GM21737 (cell line): ENCODE measurements around the gene SETDB1.

Experiments used
- ATAC-seq: cut with Tn5 transposase; IDR thresholded peaks from one replicate; pipeline ENCODE4 v1.9.1; 2021; ENCODE audit warnings: mild to moderate bottlenecking, moderate library complexity; ENCODE audit not compliant: unreplicated experiment

SETDB1 gene

GRCh38 chr1:151000408-151000807, 74.2 kb downstream of the SETDB1 start:
- ATAC-seq = no peak

DNA sequence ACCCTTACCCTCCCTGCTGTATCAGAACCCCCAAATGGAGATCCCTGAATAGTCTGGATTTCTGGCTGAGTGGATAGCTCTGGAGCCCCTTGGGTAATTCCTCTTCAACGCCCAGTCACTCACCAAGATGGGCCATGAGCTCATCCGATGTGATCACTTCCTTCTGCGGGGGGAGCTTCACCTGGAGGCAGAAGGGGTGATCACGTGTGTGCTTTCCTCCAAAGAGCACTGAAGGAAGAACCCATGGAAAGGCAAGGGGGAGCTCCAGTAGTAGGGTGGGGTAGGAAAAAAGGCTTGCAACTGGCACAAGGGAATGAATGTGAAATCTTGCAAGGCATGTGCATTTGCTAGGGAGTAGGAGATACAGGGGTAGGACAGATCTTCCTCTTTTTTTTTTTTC, 75.4 kb downstream of the SETDB1 start:
- ATAC-seq = no peak

GRCh38 chr1:151002051-151002450, 75.9 kb downstream of the SETDB1 start:
- ATAC-seq = no peak

- ATAC-seq = no peak
Measured at GRCh38 chr1:151002611-151003010, 76.4 kb downstream of the SETDB1 start.

DNA sequence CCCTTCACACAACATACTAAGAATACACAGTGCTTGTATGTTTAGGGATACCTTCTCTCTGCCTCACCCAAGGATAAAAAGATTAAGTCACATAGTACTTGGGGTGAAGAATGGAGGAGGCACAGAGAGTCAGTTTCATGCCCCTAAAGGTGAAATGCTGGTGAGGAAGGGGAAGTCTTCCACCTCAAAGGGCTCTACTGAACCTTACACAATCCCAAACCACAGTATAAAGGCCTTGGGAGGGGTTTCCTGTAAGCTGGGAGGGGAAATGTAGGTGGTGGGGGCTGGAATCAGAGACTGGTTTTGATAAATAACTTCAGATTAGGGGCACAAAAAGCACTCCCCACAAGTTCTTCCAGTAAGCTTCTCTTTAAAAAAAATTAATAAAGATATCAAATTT, 77.0 kb downstream of the SETDB1 start:
- ATAC-seq = no peak

GRCh38 chr1:151005729-151006319, 79.7 kb downstream of the SETDB1 start:
- no peak for ATAC-seq

- peak; percentile 40 for ATAC-seq
Measured at GRCh38 chr1:151006327-151007052, 80.3 kb downstream of the SETDB1 start, which contains the start of gene MINDY1. MINDY1 (minus strand) TSS chr1:151006902; CDS start chr1:151002617, 4,285 bp downstream.

- peak; percentile 2 for ATAC-seq
Measured at GRCh38 chr1:151007853-151008243, 81.7 kb downstream of the SETDB1 start.

- ATAC-seq = peak; percentile 84
Measured at GRCh38 chr1:151008244-151009205, 82.4 kb downstream of the SETDB1 start, which contains the start of gene PRUNE1. PRUNE1 (plus strand) TSS chr1:151008449; CDS start chr1:151008633, 184 bp downstream.

DNA sequence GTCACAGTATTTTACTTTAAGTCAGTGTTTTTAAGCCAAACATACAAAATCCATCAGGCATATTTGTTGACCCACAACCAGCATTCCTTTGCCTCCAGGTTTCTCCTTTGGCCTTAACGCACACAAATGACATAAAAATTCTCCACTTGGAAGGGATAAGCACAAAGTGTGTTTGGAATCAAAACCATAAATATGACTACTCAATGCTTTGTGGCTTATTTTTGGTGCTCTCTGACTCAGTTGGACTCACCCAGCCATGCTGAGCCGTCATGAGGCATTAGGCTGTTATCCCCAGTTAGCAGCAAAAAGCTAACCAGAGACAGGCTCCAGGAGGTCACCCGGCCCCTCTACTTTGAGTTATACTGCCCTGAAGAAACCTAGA, 83.0 kb downstream of the SETDB1 start:
- no peak for ATAC-seq

DNA sequence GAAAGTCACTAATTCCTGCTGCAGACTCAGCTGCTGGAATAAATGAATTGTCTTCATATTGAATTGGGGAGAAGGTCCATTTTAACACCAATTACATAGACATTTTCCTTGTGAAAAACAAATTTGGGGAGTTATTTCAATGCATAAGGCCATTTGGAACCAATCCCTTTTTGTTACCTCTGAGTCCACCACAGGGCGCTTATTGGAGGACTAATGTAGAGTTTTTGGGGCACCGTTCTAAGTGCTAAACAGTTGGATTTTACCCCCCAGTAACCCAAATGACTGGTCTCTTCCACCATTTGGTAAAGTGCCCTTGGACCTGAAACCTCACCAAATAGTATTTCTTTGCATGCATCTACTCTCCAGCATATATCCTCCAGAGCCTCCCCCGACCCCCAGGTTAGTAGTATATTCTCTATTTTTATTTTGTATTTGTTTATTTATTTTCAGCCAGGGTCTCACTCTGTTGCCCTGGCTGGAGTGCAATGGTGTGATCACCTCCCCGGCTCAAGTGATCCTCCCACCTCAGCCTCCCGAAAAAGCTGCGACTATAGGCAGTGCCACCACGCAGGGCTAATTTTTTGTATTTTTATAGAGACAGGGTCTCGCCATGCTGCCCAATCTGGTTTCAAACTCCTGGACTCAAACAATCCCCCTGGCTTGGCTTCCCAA, 83.6 kb downstream of the SETDB1 start:
- no peak for ATAC-seq

- no peak for ATAC-seq
Measured at GRCh38 chr1:151010346-151010726, 84.2 kb downstream of the SETDB1 start.

DNA sequence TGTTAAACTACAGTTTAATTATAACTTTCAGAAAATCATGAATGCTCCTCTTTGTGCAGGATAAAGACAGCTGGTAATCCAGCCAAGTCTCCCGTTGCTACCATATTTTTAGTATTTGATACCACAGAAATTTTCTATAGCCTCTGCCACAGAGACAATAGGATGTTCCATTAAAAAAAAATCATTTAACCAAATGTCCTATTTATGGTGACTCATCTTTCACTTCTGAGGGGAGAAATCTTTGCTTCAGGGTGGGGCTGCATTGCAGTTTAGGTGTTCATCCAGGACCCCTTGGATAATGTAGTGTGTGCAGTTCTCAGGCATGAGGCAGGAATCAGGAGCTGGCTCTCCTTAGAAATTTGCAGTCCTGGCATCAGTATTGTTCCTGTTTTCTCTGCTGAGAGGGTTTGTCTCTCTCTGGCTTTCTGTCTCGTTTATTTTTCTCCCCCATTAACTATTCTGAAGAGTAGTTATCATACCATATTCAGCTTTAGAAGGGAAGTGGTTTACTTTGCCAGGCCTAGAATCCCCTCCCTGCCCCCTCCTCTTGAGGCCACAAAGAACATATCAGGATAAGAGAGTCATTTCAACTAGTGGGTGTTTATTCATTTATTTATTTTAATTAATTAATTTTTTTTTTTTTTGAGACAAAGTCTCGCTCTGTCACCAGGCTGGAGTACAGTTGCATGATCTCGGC, 85.1 kb downstream of the SETDB1 start:
- no peak for ATAC-seq

- ATAC-seq = no peak
Measured at GRCh38 chr1:151012684-151013471, 86.7 kb downstream of the SETDB1 start.

DNA sequence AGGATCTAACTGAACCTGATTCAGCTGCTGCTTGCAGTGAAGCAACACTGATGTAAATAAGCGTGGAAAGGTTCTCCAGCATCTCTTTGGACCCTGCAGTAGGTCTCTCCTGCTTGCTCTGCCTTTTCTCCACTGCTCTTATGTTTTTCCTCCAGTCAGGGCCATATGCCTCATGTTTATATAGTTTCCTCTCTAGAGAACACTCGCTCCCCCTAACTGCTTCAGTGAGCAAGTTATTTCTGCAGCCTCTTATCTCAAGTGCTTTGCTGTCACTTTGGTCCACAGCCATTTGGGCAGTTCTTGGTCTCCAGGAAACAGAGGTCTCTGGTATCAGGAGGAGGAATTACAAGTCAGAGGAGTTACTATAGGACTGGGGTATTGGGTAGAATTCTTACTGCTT, 87.4 kb downstream of the SETDB1 start:
- no peak for ATAC-seq
